ENCODE data around the gene DET1.
"Not testable (repeated sequence)": the region's sequence is repeated elsewhere in the genome, so short reads cannot be mapped to it uniquely, and the experiment has no call there.

DET1 gene

DNA sequence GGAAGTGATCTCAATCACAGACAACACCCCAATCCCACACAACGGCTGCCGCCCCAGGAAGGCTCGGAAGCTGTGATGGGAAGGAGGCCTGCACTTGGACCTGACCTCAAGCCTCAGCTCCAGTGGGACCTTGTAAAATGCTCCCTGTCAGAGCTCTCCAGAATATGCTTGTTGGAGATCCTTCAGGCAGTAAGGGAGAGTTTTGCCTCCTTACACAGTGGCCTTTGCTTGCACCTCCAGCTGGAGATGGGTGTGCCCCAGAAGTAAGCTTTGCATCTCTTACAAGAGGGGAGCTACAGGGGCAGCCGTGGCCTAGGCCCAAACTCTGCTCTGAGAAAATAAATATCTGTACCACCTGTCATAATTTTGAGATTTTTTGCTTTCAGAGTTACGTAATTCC is 68.6 kb downstream of the DET1 start:
- in situ Hi-C loops (cut with HindIII; ENCODE audit: low sequenced_read_pairs), result no loop called here
- DNase-seq (ENCODE audit: low read depth, low spot score), result no peak
- no peak for TF ChIP-seq CTCF (IDR thresholded peaks at IDR 0.05; ENCODE audit: low read depth, low read length)
- no peak overlapping the region for H3K4me3 ChIP-seq (ENCODE audit: low read depth, low read length)

DNA sequence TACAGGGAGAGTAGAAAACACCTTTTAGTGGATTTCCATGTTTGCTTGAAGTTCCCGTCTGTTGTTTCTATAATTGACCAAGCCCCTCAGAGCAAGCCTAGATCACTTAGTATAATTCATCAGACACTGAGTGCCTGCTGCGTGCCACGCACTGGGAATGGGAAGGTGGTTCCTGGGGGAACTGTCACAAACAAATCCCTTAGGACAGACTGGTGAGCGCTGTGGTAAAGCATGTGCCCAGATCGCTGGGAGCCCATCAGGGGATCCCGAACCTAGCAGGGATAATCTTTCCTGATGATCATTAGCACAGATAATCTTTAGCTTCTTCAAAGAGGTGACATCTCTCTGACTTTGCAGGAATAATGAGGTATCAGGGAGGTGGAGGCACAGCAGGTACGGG is 69.4 kb downstream of the DET1 start:
- no peak for TF ChIP-seq CTCF (IDR thresholded peaks at IDR 0.05; ENCODE audit: low read depth, low read length)

DNA sequence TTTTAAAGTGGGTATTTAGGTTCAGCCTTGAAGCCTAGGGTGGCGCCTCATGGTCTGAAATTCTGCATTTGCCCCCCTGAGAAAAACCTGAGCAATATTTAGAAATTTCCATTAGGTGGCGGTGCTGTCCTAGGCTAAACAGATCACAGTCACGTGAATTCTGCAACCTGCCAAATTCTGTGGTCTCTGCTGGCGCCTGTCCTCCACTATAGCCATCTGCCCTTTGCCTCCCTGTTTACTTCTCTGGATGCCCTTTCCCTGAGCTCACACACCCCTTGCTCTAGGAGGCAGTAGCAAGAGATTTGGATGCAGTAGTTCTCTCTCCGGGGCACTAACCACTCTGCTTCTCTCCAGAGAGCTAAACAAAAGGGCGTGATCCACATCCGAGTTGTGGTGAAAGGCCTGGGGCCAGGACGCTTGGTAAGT is 69.8 kb downstream of the DET1 start:
- peak; percentile 33 for DNase-seq (ENCODE audit: low read depth, low spot score)
- TF ChIP-seq CTCF (IDR thresholded peaks at IDR 0.05; ENCODE audit: low read depth, low read length), result peak; percentile 51
- H3K4me3 ChIP-seq (ENCODE audit: low read depth, low read length), result no peak overlapping the region
- in situ Hi-C loops (cut with HindIII; ENCODE audit: low sequenced_read_pairs), result no loop called here

More for the DNA sequence above, 69.4 kb downstream of the DET1 start:
- no peak overlapping the region for H3K4me3 ChIP-seq (ENCODE audit: low read depth, low read length)
- in situ Hi-C loops (cut with HindIII; ENCODE audit: low sequenced_read_pairs), result no loop called here
- DNase-seq (ENCODE audit: low read depth, low spot score), result no peak

GRCh38 chr15:88473661-88474293 is 72.7 kb downstream of the DET1 start:
- H3K4me3 ChIP-seq (ENCODE audit: low read depth, low read length); DNase-seq (ENCODE audit: low read depth, low spot score); in situ Hi-C loops (cut with HindIII; ENCODE audit: low sequenced_read_pairs): not testable (repeated sequence)

DNA sequence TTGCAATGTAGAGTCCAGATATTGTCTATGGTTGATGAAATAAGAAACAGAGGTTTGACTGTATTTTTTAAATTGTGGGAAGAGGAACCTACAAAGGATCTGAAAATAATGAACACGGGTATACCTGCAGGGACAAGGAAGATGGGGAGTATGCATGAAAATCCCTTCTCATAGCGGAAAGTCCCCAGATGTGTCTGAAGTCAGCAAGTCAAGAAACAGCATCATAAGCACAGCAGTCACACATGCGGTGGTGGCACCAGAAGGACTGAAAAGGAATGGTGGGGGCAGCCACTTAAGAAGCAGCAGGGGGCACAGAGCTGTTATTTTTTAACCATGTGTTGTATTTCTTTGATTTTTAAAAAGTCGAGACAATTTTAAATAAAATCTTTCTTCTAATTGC is 74.3 kb downstream of the DET1 start:
- H3K4me3 ChIP-seq (ENCODE audit: low read depth, low read length), result no peak overlapping the region
- no peak for DNase-seq (ENCODE audit: low read depth, low spot score)
- in situ Hi-C loops (cut with HindIII; ENCODE audit: low sequenced_read_pairs), result no loop called here
- TF ChIP-seq CTCF (IDR thresholded peaks at IDR 0.05; ENCODE audit: low read depth, low read length), result no peak

- TF ChIP-seq CTCF (IDR thresholded peaks at IDR 0.05; ENCODE audit: low read depth, low read length), result no peak
- in situ Hi-C loops (cut with HindIII; ENCODE audit: low sequenced_read_pairs), result no loop called here
- no peak overlapping the region for H3K4me3 ChIP-seq (ENCODE audit: low read depth, low read length)
- DNase-seq (ENCODE audit: low read depth, low spot score), result no peak
Measured at GRCh38 chr15:88470625-88471372, 75.7 kb downstream of the DET1 start.

GRCh38 chr15:88469321-88469720 is 77.2 kb downstream of the DET1 start:
- no peak overlapping the region for H3K4me3 ChIP-seq (ENCODE audit: low read depth, low read length)
- TF ChIP-seq CTCF (IDR thresholded peaks at IDR 0.05; ENCODE audit: low read depth, low read length), result no peak
- in situ Hi-C loops (cut with HindIII; ENCODE audit: low sequenced_read_pairs), result no loop called here
- no peak for DNase-seq (ENCODE audit: low read depth, low spot score)

- DNase-seq (ENCODE audit: low read depth, low spot score); H3K4me3 ChIP-seq (ENCODE audit: low read depth, low read length); in situ Hi-C loops (cut with HindIII; ENCODE audit: low sequenced_read_pairs): not testable (repeated sequence)
Measured at GRCh38 chr15:88468721-88469120, 77.8 kb downstream of the DET1 start.

Measured in astrocyte of the spinal cord (primary cell).